Measurements from ENCODE around the gene FHIT.

GRCh38 chr3:59920822-59921221, 1330.4 kb downstream of the FHIT start:
- TF ChIP-seq GATA3 (IDR thresholded peaks at IDR 0.05; ENCODE audit: low read depth, low read length) (no peak), GATA2 (IDR thresholded peaks at IDR 0.05; ENCODE audit: low read depth, low read length) (no peak)

All from SH-SY5Y (cell line).